Esophagus muscularis mucosa (tissue), 4 donors: ENCODE results near the gene MAPK4.

ENCODE experiments used
- CTCF ChIP-seq, 3 experiments: fragments of 200-600 bp in 2 of 3; fragments of 450-650 bp in 1 of 3; sonication (generic) in 2 of 3; IDR thresholded peaks; one replicate each; pipeline ENCODE4 v1.5.1; 2017 to 2019; ENCODE audit warnings: antibody characterized with exemption in 3 of 3, mild to moderate bottlenecking in 2 of 3, moderate library complexity in 1 of 3
- EP300 ChIP-seq: sonication (generic); formaldehyde crosslinking; IDR thresholded peaks from one replicate; pipeline ENCODE4 v1.6.1; 2017; ENCODE audit warnings: antibody characterized with exemption
- POLR2A ChIP-seq: fragments of 450-650 bp; IDR thresholded peaks from one replicate; pipeline ENCODE4 v1.6.1; 2017; ENCODE audit warnings: antibody characterized with exemption, moderate library complexity, mild to moderate bottlenecking, low read depth
- POLR2AphosphoS5 ChIP-seq, 2 donors: sonication (generic); formaldehyde crosslinking; IDR thresholded peaks; one replicate each; pipeline ENCODE4 v1.6.1; 2017; ENCODE audit warnings: antibody characterized with exemption in 2 of 2

DNA sequence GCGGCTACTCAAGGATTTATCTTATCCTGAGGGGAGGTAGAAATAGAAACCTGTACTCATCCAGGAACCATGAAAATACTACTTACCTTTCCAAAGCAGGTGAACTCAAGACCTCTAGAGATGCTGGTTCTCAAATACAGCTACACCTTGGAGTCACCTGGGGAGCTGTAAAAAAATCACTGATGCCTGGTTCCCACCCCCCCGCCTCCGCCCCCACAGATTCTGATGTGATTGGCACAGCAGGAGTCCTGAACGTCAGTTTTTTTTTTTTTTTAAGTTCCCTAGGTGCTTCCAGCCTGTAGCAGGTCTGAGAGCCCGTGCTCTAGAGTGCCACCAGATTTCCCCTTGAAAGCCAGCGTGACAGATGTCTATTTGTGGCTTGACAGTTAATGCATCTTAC lies 146.3 kb downstream of the MAPK4 start:
- TF ChIP-seq CTCF (IDR thresholded peaks at IDR 0.05) (no peak), POLR2A (no peak), EP300 (no peak), POLR2AphosphoS5 (IDR thresholded peaks at IDR 0.05) (no peak)
